T-helper 2 cell treated with Interferon-gamma antibody and Interleukin-4, amounts not matched to agents 5 μg/mL and 100 μg/mL, for 36 hours (primary cell): ENCODE measurements around the gene RABGAP1.

Experiments used
- DNase-seq: peaks from one replicate; pipeline ENCODE4 v3.0.0; 2021; ENCODE audit warnings: low spot score
- H3K27ac Mint-ChIP-seq: one replicate; pipeline ENCODE4 v1.8.0; 2021; ENCODE audit warnings: mild to moderate bottlenecking, mixed read lengths
- H3K27me3 Mint-ChIP-seq: one replicate; pipeline ENCODE4 v1.8.0; 2021; ENCODE audit warnings: low read depth, mixed read lengths
- H3K36me3 Mint-ChIP-seq: one replicate; pipeline ENCODE4 v1.8.0; 2021; ENCODE audit warnings: low read depth, mixed read lengths
- H3K4me1 Mint-ChIP-seq: one replicate; pipeline ENCODE4 v1.8.0; 2021; ENCODE audit warnings: low read depth, mixed read lengths
- H3K4me3 Mint-ChIP-seq: one replicate; pipeline ENCODE4 v1.8.0; 2022; ENCODE audit warnings: mild to moderate bottlenecking, moderate library complexity, mixed read lengths
- H3K9me3 Mint-ChIP-seq: one replicate; pipeline ENCODE4 v1.8.0; 2021; ENCODE audit warnings: mixed read lengths

The RABGAP1 gene

DNA sequence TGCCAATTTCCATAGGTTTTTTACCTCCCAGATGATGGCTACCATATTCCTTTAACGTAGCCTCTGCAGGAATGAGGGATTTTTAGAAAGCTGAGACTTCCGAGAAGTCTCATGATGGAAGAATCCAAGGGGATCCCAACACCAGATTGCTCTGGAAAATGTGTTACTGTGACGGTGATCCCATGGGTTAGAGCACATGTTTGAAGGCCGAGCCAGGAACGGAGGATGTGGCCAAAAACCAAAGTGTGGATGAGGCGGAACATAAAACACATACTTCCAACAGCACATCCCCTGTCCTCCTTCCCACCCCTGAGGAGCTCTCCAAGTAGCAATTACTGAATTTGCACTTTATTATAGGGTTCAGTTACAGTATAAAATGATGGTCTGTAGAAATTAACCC is 175.2 kb downstream of the RABGAP1 start:
- H3K4me1 Mint-ChIP-seq, result peaks cover 6% of the 10 kb centered on the region
- H3K9me3 Mint-ChIP-seq, result no peaks in the 10 kb centered on the region
- H3K27me3 Mint-ChIP-seq, result no peaks in the 10 kb centered on the region
- no peak overlapping the region for H3K27ac Mint-ChIP-seq
- peaks cover 3% of the 10 kb centered on the region for H3K36me3 Mint-ChIP-seq
- DNase-seq, result no peak
- no peak overlapping the region for H3K4me3 Mint-ChIP-seq

DNA sequence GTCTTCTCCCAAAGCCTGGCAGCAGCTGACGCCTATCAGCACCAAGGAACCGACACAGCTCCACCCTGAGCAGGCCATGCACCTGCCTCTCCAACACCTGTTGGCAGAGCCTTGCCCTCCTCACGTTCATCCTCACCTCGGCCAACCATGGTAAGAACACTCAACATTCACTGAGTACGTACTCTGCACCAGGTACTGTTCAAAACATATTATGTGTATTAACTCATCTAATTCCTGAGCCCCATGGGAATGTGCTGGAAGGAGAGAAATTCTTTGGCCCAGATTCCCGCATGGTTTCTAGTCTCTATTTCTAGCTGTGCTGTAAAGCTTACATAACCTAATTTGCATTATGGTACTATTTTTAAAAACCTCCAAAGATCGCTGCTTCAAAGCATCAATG is 178.7 kb downstream of the RABGAP1 start:
- DNase-seq, result no peak
- H3K4me3 Mint-ChIP-seq, result no peak overlapping the region
- no peaks in the 10 kb centered on the region for H3K9me3 Mint-ChIP-seq
- H3K36me3 Mint-ChIP-seq, result peaks cover 3% of the 10 kb centered on the region
- H3K27ac Mint-ChIP-seq, result no peak overlapping the region
- H3K27me3 Mint-ChIP-seq, result no peaks in the 10 kb centered on the region
- H3K4me1 Mint-ChIP-seq, result no peaks in the 10 kb centered on the region

DNA sequence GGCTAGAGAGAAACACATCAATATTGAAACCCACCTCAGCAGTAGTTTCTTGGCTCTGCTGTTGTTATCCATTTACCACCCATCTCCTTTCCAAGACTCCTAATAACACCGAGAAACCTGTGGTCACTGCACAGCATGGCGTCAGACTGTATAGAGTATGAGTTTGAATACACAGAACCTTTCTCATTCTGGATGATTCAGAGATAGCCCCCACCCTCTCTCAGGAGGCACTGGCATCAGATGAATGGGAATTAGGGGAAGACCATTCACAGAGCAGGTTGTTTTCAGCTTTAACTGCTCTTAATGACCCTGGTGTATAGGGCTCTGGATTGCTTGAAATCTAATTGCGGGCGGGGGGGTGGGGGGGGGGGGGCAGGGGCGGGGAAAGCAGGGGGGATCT is 179.3 kb downstream of the RABGAP1 start:
- H3K9me3 Mint-ChIP-seq, result no peaks in the 10 kb centered on the region
- no peaks in the 10 kb centered on the region for H3K4me1 Mint-ChIP-seq
- no peaks in the 10 kb centered on the region for H3K27me3 Mint-ChIP-seq
- peaks cover 3% of the 10 kb centered on the region for H3K36me3 Mint-ChIP-seq
- H3K27ac Mint-ChIP-seq, result no peak overlapping the region
- DNase-seq, result no peak
- H3K4me3 Mint-ChIP-seq, result no peak overlapping the region

DNA sequence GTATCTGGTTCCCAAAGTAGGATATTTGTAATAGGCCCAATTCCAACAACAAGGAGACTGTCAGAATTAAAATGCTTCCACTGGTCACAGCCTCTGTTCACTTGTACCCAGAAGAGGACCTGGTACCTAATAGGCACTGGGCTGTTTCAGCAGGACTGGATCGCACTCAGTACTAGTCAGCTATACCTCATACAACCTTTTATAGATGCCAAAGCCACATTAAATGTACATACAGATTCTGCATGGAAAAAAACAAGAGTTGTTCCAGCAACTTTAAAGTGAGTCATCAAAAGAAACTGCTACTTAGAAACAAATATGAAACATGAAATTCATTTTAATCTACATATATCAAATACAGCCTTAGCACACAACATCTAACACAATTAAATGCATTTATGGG is 180.1 kb downstream of the RABGAP1 start:
- Mint-ChIP-seq H3K4me3 (no peak overlapping the region), H3K4me1 (no peaks in the 10 kb centered on the region), H3K27ac (no peak overlapping the region), H3K36me3 (no peaks in the 10 kb centered on the region), H3K9me3 (no peaks in the 10 kb centered on the region), H3K27me3 (no peaks in the 10 kb centered on the region)
- no peak for DNase-seq

DNA sequence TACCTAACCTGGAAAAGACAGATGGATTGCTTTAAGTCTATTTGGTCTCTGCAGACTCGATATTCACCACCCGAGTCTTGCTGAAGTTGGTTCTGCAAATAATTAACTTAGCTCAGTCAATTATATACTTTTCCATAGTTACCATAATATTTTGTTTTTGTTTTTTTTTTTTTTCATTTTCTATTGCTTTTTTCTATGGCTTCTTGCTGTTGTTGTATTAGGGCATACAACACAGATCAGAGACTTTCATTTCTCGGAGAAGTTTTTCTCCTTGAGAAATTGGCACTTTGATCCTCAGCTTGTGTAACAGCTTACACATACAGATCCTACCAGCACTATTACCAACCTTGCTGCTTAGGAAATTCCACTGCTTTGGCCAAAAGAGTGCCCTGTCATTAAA is 180.6 kb downstream of the RABGAP1 start:
- DNase-seq, result no peak
- Mint-ChIP-seq H3K27me3 (no peaks in the 10 kb centered on the region), H3K27ac (no peak overlapping the region), H3K4me1 (no peaks in the 10 kb centered on the region), H3K36me3 (no peaks in the 10 kb centered on the region), H3K9me3 (no peaks in the 10 kb centered on the region), H3K4me3 (no peak overlapping the region)

DNA sequence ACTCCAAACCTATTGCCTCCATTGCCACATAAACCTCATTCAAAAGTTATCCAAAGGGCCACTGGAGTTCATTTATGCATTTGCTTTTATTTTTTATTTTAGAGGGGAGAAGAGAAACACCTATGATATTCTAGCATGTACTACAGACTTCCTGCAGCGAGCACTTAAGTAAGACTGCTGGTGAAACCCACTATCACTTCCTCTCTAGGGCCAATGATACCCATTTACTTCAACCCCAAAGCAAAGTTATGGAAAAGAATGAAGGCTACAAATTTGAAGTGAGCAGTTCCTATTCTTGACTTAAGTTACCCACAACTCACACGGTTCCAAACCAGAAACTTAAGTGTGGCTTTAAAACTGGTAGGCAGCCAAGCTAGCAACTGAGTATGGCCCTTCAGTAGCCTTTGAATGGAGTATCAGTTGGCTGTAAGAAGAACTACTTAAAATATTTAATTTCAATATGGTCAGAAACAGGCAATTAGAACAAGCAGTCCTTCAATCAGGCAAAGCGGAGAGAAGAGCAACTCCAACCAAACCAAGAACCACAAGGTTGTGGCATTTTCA is 186.8 kb downstream of the RABGAP1 start:
- Mint-ChIP-seq H3K27me3 (no peaks in the 10 kb centered on the region), H3K36me3 (peaks cover 6% of the 10 kb centered on the region), H3K4me1 (no peaks in the 10 kb centered on the region), H3K9me3 (no peaks in the 10 kb centered on the region), H3K4me3 (no peak overlapping the region), H3K27ac (no peak overlapping the region)
- no peak for DNase-seq

DNA sequence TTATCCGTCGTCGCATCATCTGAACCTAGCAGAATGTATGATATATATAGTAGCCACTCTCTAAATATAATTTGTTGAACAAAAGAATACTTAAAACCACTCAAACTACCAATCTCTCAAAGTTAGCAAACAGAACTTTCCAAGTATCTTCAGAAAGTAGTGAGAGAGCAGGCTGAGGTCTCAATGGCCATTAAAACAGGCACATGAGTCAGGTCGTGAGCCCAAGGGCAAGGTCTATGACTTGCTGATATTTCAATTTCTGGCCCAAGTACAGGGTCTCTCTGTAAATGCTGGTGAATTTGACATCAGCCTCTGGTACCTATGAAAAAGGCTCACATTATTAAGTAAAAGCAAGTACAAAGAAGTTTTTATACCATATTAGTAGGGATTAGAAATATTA is 187.8 kb downstream of the RABGAP1 start:
- no peaks in the 10 kb centered on the region for H3K9me3 Mint-ChIP-seq
- H3K27me3 Mint-ChIP-seq, result no peaks in the 10 kb centered on the region
- H3K4me1 Mint-ChIP-seq, result no peaks in the 10 kb centered on the region
- no peak for DNase-seq
- no peak overlapping the region for H3K27ac Mint-ChIP-seq
- peaks cover 6% of the 10 kb centered on the region for H3K36me3 Mint-ChIP-seq
- no peak overlapping the region for H3K4me3 Mint-ChIP-seq

DNA sequence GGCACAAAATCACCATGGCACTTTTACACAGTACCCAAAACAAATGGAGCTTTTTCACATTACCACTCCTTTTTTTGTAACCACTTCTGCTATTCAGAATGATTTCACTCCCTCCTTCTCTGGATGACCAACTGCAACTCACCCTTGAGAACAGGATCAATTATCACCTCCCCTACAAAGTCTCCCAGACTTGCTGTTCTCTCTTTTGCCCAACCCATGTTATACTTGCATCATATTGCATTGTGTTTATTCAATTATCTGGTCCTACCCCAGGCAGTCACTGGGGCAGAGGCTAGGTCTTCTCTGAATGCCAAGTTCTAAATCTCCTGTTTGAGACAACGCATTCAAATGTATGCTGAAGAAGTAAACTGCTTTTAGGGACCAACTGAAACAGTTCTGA is 188.6 kb downstream of the RABGAP1 start:
- Mint-ChIP-seq H3K4me1 (no peaks in the 10 kb centered on the region), H3K9me3 (no peaks in the 10 kb centered on the region), H3K27me3 (no peaks in the 10 kb centered on the region), H3K4me3 (no peak overlapping the region), H3K36me3 (peaks cover 6% of the 10 kb centered on the region), H3K27ac (no peak overlapping the region)
- no peak for DNase-seq

DNA sequence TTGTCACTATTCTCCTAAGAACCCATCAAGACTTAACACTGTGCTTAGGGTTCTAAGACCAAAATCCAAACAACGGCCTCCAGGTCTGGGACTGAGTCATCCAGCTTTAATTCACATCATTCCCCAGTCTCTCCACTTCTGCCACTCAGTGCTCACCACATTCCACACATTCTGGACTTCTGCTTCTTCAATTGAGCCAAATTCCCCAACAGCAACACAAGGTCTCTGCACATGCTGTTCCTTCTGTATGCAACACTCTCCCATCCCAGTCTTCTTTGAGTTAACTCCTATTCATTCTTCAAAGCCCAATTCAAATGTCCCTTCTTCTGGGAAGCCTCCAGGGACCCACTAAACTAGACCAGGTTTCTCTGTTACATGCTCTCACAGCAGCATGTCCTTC is 190.4 kb downstream of the RABGAP1 start:
- Mint-ChIP-seq H3K4me3 (no peak overlapping the region), H3K27ac (no peak overlapping the region), H3K4me1 (no peaks in the 10 kb centered on the region), H3K27me3 (no peaks in the 10 kb centered on the region), H3K9me3 (no peaks in the 10 kb centered on the region), H3K36me3 (peaks cover 6% of the 10 kb centered on the region)
- no peak for DNase-seq

DNA sequence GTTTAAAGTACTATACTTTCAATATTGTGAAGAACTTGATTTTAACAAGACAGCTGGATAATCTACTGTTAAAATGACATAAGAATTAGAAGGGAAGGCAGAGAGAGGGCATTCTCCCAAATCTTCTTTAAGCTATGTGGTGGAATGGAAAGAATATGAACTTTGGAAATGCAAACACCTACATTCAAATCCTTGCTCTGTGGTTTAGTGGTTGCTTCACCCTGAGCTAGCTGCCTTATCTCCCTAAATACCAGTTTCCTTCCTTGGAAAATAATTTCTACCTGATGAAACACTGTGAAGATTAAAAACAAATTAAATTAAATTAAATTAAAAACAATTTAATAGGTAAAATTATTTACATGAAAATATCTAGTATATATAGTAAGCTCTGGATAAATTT is 191.2 kb downstream of the RABGAP1 start:
- no peak for DNase-seq
- peaks cover 6% of the 10 kb centered on the region for H3K36me3 Mint-ChIP-seq
- no peaks in the 10 kb centered on the region for H3K4me1 Mint-ChIP-seq
- no peak overlapping the region for H3K27ac Mint-ChIP-seq
- no peak overlapping the region for H3K4me3 Mint-ChIP-seq
- H3K27me3 Mint-ChIP-seq, result no peaks in the 10 kb centered on the region
- H3K9me3 Mint-ChIP-seq, result no peaks in the 10 kb centered on the region

DNA sequence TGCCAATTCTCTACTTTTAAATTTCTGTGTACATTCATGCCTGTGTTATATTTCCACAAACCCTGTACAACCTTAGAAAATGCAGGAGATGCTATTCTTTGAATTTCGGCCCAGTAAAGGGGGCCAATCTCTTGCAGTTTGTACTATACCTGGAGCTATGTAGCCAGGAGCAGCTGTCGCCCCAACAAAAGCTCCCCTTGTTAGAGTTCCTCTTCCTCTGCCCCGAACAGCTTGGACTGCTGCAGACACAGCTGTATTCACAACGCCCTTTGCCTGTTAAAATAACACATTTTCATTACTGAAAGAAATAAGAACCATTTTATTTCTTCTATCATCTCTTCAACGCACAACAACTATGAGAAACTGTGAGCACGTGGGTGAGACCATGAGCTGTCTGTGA is 191.9 kb downstream of the RABGAP1 start:
- Mint-ChIP-seq H3K36me3 (peaks cover 6% of the 10 kb centered on the region), H3K9me3 (no peaks in the 10 kb centered on the region), H3K27ac (no peak overlapping the region), H3K27me3 (no peaks in the 10 kb centered on the region), H3K4me3 (no peak overlapping the region), H3K4me1 (no peaks in the 10 kb centered on the region)
- DNase-seq, result no peak

DNA sequence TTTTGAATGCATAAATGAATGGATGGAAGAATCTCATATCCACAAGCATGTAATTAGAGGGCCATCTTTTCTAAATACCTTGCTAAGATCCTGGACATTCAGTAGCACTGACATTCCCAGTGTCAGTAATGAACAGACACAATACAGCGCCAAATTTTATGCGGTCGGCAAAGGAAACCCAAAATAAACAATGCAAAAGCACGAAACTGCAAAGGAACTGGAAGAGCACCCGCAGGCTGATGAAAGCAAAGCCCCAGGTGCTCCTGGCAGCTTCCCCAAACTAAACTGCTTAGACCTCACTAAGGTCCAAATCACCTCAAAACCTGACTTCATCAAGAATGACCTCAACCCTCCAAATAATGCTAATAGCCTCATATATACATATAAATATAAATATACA is 194.6 kb downstream of the RABGAP1 start:
- no peak overlapping the region for H3K27ac Mint-ChIP-seq
- no peak overlapping the region for H3K4me3 Mint-ChIP-seq
- no peaks in the 10 kb centered on the region for H3K36me3 Mint-ChIP-seq
- H3K4me1 Mint-ChIP-seq, result peaks cover 5% of the 10 kb centered on the region
- no peaks in the 10 kb centered on the region for H3K9me3 Mint-ChIP-seq
- no peaks in the 10 kb centered on the region for H3K27me3 Mint-ChIP-seq
- DNase-seq, result no peak

DNA sequence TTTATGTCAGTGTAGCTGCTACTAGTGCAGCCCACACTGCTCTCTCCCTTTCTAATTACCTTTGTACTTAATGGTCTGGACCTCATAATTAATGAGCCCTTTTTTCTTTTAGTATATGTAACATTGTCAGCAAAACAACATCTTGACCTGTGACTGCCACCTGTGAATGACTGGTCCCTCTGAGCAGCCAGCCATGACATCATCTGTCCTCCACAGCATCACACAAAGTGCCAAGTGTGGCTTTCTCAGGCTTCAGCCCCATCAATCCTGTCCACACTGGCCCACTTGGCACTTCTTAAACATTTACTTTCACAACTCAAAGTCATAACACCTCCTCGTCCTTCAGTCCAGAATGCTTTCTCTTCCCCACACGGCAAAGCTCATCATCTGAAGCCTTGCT is 197.3 kb downstream of the RABGAP1 start:
- H3K36me3 Mint-ChIP-seq, result no peaks in the 10 kb centered on the region
- no peak overlapping the region for H3K4me3 Mint-ChIP-seq
- peaks cover 5% of the 10 kb centered on the region for H3K4me1 Mint-ChIP-seq
- H3K9me3 Mint-ChIP-seq, result no peaks in the 10 kb centered on the region
- no peak overlapping the region for H3K27ac Mint-ChIP-seq
- no peak for DNase-seq
- no peaks in the 10 kb centered on the region for H3K27me3 Mint-ChIP-seq

DNA sequence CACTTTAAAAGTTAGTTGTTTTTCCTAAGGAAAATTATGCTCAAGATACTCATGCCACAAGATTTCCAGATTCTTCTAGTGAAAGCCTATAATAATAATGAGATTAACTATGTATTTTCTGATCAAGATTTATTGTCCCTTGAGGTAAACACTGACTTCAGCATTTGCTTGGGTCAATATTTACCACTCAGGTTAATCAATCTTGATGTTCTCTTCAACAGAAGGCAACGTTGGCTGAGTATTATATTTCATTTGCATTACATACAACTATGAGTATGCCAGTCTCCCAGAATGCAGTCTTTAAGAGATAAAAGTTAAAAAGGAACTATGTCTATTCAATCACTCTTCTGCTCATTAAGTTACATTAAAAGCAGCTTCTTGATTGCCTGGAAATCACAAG is 208.2 kb downstream of the RABGAP1 start:
- H3K4me1 Mint-ChIP-seq, result no peaks in the 10 kb centered on the region
- no peak overlapping the region for H3K27ac Mint-ChIP-seq
- H3K9me3 Mint-ChIP-seq, result no peaks in the 10 kb centered on the region
- no peak for DNase-seq
- H3K36me3 Mint-ChIP-seq, result peaks cover 5% of the 10 kb centered on the region
- no peak overlapping the region for H3K4me3 Mint-ChIP-seq
- H3K27me3 Mint-ChIP-seq, result no peaks in the 10 kb centered on the region

DNA sequence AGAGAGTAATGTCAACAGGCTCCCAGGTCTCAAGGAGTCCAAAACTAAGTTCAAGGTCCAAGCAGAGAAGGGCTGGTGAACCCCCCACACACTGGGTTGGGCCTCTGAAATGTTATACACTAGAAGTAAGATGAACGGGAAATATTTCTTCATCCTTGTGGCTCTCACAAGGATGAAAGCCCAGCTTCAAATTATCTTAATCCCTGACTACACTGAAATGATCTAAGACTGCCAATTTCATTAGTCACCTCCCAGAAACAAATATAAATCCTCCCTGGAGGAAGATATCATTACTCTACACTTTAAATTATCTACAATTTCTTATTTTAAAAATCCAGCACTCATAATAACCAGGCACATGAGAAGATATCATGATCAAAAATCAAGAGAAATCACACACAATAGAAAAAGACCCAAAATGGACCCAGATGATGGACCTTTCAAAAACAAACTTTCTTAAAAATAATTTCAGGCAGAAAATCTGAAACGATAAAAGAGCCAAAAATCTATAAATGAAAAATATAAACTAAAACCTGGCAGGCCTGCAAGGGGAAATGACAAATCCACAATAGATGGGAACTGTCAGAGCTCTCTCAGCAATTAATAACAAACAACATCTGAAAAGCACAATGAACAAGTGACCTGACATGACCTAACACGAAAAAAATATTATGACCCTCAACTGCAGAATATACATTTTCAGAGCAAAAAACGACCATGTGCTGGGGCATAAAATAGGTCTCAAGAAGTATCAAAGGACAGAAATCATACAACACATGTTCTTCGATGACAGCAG is 210.1 kb downstream of the RABGAP1 start:
- no peaks in the 10 kb centered on the region for H3K4me1 Mint-ChIP-seq
- H3K27me3 Mint-ChIP-seq, result no peaks in the 10 kb centered on the region
- H3K36me3 Mint-ChIP-seq, result peaks cover 5% of the 10 kb centered on the region
- H3K4me3 Mint-ChIP-seq, result no peak overlapping the region
- no peak for DNase-seq
- no peaks in the 10 kb centered on the region for H3K9me3 Mint-ChIP-seq
- H3K27ac Mint-ChIP-seq, result no peak overlapping the region
